CD4-positive, alpha-beta T cell treated with Interleukin-6 for 4 hours (primary cell): Measurements from ENCODE around the gene ABCG1.

ENCODE experiments used
- DNase-seq: peaks from one replicate; pipeline ENCODE4 v3.0.0-alpha.2; 2020; ENCODE audit warnings: mixed read lengths

Gene ABCG1

DNA sequence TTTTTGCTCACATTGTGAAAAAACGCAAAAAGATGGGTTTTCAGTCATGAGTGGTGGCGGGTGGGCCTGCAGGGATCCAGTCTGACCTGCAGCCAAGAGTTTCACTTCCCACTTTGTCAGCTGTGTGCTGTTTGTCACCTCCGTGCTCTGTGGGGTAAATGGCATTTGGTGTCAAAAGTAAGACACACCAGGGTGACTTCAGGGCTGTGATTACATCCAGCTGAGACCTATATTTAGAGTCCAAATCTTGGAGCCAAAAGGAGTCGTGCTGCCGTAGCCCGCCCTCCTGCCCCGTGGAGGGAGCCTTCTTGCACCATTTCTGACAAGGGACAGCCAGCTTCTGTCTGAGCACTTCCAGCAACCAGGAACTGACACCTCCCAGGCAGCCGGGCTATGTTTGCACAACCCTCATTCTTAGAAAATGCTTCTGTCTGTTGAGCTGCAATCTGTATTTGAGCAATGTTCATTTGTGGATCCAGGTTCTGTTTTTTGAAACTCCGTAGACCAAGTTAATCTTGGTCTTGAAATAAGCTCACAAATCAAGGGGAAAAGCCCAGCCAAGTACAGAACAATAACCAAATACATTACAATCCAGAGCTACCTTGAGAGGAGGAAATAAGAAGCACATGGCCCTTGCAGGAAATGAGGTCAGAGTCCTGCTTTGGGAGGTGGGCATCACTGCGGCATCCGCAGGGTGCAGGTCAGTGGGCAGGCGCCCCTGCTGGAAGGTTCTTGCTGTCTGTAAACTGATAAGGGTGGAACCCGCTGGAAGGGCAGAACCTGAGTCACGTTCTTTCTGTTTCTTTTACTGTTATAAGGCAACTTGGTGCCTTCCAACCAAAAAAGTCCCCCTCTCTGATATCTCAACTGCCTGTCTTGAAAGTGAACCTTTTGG lies 14.4 kb downstream of the ABCG1 start:
- DNase-seq, result peak; percentile 77

DNA sequence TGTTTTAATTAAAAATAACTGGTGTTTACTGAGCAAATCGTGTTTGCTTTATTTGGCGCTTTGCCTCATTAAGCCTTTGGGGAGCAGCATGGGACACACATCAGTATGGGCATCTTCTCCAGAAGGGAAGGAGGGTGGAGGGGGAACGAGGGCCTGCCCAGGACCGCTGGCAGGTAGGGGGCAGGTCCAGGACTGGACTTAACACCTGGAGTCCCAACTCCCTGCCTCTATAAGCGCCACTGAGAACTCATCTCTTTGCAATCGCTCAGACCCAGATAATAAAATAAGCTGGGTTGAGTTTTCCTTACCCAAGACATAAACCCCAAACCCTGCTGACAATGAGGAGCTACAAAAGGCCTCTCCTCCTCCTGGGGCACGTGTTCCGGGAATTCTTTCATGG lies 15.1 kb downstream of the ABCG1 start:
- DNase-seq, result no peak

DNA sequence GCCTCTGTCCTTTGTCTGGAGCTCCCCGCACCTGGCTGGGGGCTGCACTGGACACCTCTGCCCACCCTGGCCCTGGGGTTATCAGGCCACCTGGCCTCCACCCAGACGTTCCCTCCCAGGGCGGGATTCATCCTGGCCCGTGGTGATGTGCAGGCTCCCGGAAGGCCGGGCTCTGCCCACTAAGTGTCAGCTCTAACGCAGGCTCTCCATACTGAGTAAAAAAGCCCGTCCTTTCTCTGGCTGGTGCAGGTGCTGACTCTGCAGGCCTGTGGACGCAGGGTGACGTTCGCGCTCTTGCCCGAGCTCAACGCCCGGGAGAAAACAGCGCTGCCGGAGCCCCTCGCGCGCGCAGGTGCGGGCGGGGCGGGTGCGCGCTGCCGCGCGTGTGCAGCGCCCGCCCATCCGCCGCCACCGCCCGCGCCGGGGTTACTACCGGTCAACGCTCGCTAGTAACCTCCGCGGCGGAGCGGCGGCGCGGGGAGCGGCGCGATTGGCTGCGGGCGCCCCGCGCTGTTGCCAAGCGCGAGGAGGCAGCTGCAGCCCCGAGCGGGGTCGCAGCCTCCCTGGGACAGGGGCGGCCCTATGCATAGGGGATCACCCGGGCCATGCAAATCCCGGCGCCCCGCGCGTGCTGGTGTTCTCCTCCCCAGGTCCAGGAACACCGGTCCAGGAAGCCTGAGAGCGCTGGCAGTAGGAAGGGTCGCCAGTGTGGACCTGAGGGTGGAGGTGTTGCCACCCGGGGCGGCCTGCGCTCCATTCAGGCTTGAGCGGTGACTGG lies 15.7 kb downstream of the ABCG1 start:
- peak; percentile 81 for DNase-seq

DNA sequence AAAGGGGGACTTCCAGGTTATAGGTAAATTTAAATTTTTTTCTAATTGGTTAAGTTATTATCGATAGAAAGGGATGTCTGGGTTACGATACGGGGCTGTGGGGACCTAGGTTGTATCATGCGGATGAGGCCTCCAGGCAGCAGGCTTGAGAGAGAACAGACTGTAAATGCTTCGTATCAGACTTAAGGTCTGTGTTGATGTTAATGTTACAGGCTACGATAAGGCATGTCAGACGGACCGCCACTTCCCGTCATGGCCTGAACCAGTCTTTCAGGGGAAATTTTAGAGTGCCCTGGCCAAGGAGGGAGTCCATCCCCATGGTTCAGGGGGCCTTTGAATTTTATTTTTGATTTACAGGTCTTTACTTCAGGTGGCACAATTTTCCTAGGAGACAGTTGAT lies 16.7 kb downstream of the ABCG1 start:
- no peak for DNase-seq

DNA sequence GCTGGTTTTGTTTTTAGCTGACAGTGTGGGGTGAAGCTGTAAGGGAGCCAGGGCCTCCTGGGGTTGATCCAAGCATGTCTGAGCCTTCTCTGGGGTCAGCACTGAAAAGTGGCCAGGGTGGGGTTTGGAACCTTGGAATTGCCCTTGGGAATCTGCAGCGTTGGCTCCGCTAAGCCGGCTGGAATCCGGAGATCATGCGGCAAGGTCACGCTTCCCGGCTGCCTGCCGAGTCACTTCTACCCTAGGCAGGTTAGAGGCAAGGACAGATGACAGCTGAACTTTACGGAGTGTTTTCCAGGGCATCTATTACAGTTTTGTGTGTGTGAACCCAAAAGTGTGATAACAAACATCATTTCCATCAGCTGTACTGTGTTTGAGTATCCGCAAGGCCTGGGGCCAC lies 17.1 kb downstream of the ABCG1 start:
- DNase-seq, result no peak

DNA sequence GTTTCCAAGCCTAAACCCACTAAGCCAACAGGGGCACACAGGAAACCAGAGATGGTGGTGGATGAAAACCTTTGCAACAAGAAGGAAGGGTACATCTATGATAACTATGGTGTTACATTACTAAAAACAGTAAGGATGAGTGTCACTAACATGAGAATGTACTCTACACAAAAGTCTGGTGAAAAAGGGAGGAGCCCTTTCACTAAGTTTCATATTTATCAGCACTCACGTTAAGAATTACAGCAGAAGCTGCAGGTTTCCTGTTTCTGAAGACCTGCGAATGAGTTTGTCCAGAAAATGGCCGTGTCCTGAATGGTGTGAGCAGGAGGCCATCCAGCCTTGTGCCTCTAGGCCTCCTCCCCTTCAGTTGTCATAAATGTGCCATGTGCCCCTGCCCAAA lies 17.8 kb downstream of the ABCG1 start:
- no peak for DNase-seq

DNA sequence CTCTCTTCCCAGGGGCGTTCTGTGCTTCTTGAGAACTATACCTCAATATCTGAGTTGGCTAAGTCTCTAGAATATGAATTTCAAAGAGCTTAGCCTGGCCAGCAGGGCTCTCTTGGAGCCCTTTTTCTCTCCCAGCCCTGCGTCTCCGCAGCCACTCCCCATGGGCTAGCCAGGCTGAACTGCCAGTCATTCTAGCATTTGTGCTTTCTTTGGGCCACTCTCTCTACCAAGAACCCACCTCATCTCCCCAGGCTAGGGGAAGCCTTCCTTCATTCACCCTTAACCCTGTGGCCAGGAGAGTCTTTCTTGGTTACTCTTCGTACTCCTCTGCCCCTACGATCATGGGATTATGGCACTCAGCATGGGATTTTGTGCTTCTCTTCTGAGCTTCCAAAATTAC lies 18.2 kb downstream of the ABCG1 start:
- no peak for DNase-seq

DNA sequence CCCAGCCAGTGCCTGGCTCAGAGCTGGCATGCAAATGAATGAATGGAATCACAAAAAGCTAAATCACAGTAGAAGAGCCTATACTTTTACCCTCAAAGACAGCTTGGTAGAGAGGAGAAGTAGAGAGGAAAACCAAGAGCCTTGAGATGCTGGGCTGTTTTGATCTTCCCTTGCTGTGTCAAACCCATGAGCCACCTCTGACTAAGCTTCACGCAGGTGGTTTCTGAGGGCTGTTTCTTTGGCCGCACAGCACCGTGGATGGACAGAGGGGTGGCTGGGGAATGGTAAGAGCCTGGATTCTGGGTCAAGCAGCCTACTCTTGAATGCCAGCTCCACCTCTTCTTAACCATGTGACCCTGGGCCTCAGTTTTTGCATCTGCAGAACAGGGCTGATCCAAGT lies 18.6 kb downstream of the ABCG1 start:
- DNase-seq, result peak; percentile 53

DNA sequence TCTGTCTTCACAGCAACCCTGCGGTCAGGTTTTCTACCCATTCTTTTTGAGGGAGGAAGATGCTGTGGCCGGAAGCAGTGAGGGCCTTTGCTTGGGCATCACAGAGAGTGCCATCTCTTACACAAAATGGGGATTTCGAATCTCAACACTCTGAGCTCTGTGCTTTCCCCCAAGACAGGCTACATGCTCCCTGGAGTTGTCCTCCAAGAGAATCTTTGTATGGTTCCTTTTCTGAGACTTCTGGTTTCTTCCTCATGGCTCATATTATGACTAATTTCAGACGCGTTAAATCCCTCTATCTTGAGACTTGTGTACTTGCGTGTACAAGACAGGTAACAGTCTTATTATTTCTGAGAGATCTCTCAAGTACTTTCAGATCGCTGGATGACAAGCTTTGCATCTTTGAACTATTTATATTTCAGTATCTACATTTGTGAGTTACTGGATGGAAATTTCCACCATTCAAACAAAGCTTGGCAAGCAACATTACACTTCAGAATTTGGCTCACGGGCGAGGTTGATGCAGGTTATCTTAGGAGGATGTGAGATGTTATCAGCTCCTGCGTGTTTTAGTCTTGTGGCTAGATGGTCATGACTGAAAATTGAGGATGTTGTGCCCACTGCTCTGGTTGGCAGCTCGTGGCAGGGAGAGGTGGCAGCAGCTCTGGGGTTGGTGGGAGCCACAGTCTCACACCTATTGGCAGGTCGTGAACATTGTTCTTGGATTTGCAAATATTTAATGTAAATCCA lies 19.4 kb downstream of the ABCG1 start:
- DNase-seq, result peak; percentile 59

DNA sequence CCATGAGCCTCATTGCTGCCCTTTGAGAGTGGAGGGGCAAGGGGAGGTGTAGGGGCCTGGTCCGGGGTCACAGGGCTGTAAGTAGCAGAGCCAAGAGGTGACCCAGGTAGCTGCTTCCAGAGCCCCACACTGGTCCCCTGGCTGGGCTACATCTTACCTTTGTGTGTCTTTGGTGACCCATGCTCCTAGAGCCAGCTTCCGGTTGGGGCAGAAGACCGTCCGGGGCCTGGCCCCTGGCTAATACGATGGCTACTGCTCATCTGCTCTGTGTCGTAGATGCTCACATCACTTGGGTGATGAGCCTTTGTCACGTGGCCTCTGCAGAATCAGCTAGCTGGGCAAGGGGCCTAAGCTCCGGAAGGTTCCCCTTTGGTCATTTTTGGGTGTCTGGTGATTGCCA lies 20.6 kb downstream of the ABCG1 start:
- DNase-seq, result no peak

DNA sequence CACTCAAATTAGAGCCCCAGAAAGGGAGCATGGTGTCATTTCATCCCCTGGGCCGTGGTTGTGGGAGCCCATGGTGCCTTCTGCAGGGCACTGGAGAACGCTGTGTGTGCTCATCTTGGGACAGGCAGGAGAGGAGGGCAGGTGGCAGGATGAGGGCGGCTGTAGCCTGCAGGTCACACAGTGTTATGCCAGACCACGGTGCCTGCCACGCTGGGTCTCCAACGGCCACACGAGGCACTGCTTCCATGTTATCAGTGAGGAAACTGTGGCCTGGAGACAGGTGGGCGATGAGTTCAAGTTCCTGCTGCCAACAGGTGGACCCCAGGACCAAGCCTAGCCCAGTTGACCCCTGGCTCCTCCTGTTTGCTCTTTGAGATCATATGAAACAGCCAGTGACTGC lies 21.0 kb downstream of the ABCG1 start:
- DNase-seq, result no peak

DNA sequence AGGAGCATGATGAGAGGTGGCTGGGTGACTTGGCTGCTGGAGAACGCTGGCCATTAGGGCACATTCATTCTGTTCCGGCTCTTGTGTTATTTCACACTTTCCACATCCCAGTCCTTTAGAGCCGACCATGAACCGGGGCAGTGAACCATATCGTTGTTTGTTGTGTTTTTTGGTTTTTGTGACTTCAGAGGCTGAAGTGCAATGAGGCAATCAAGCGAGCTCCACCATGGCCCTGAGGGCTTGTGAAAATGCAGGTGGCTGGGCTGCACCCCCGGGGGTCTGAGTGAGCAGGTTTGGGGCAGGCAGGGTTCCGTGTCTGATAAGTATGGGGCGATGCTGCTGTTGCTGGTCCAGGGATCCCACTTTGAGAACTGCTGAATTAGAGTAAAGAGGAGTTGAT lies 23.7 kb downstream of the ABCG1 start:
- no peak for DNase-seq

DNA sequence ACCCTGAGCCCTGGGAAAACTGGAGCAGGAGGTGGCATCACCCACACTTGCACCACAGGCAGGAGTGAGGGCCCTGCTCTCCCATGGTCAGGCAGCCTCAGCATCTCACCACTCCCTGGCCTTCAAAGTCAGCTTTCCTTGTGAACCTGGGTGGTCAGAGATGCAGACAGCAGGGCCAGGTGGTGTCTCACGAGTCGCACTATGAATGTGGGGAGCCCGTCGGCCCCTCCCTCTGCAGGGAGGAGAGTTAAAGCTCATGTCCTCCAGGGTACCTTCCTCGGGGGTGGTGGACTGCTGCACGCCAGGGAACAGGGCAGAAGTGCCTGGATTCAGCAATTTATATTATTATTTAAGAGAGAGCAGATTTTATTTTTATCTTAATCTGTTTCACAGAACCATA lies 24.1 kb downstream of the ABCG1 start:
- no peak for DNase-seq

DNA sequence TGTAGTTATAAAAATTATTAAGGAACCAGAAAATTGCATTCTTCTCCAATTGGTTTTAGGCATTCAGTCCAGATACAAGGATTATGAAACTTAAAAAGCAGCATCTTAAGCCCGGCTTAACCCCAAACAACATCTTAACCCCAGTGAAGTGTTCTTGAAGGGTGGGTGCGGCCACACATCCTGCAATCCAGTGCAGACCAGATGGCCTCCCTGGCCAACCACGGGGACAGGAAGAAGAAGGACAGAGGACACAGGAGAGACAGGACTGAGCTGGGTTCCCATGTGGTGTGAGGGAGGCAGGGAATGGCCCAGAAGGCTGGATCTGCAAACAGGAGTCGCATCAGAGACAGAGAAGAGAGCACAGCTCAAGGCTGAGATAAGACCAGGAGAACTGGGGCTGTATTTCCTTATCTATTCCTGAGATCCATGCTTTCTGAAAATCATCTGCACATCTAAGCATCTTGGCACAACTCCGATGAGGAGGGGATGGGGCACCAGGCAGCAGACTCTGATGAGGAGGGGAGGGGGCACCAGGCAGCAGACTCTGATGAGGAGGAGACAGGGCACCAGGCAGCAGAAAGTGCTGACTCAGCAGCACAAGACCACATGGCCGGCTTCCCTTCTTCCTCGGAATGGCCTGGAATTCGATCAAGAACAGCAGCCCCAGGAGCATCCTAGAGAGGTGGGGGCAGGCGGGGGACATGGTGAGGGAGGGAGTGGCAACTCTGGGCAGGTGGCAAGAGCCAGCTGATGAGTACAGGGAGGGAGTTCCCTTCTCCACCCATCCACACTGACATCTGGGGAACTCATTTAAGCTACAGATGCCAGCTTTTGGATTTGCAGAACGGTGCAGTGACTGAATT lies 26.6 kb downstream of the ABCG1 start:
- no peak for DNase-seq

DNA sequence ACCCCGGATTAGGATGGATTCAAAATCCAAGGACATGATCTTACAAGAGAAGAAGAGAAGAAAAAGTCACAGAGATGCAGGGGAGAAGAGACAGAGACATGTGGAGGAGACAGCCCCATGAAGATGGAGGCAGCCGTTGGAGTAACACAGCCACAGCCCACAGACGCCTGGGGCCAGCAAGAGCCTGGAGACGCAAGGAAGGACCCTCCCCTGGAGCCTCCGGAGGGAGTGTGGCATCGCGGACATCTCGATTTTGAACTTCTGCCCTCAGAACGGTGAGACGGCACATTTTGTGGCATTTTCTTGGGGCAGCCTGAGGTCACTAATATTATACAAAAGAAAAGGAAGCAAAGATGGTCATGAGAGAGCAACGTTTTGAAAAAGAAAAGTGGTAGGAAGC lies 28.8 kb downstream of the ABCG1 start:
- no peak for DNase-seq

DNA sequence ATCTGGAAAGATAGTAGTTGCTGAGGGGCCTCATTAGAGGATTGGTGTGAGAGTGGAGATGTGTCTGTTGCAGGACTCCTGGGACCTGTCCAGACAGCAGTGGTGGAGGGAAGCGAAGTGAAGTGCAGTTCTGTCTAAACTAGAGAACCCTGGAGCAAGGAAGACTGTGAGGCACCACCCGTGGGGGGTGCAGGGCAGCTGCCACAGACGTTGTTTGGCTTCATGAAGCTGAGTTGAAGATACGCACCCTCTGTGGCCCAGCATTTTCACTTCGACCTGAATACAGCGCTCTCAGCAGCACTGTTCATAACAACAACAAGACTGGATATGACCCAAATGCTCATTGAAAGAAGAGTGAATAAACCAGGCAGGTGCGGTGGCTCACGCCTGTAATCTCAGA lies 29.3 kb downstream of the ABCG1 start:
- no peak for DNase-seq

DNA sequence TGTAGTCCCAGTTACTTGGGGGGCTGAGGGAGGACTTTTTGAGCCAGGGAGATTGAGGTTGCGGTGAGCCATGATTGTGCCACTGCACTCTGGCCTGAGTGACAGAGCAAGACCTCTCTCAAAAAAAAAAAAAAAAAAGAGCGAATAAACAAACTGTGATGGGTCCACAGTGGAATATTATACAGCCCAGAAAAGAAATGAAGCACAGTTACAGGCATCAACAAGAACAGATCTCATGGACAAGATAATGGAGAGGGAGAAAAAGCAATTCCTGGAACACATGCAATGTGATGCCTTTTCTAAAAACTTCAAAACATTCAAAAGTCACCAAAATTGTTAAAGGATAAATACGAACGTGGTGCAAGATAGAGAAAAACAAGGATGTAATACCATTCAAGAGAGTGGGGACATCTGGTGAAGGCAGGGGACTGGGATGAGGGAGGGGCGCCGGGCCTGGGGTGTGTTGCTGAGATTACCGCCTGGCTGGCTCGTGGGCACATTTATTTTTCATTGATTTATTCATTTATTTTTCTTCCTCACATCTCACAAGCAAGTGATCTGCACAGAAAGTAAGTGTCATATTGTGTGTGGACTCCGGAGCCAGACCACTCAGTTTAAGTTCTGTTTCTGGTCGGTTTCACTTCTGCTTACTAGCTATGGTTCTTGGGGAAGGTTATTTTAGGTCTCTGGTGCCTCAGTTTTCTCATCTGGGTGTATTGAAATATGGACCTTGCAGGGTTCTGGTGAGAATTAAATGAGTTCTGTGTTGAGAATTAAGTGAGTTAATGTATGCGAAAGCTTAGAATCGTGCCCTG lies 30.1 kb downstream of the ABCG1 start:
- DNase-seq, result no peak

DNA sequence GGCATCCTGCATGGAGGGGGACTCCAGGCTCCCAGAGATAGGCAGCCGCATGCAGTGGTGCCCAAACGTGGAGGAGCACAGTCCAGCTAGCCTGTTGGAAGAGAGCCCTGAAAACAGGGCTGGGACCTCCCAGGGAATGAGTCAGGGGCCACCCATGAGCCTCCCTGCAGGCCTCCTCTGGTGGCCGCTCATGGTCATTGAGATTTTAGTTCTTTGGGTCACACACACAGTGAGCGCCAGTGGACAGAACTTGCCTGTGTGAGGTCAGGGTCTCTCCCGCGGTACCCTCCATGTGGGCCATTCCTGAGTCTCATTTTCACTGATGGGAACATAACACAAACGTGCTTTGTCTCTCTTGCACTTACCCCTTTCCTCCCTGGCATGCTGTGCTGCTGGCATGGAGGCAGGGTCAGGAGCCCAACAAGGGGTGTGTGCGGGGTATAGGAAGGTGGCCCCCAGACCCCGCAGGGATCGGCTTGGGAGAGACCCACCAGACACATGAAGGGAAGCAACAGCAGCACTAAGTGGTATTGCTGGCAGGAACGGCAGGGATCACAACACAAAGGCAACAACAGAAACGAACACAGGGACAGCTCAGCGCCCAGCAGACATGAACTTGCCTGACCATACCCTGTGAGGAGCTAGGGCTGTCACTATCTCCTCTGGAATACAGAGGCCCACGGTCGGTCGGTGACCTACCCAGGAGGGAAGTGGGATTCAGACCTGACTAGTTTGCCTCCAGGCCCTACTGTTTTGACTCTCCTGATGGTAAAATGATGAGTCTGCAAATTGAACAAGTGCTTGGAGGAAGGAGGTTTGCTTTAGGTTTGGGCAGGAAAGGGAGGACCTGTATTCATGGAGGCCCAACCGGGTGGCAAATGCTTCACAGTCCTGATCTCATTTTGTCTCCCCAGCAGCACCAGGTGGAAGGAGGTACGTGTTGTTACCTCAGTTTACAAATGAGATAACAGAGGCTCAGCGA lies 31.8 kb downstream of the ABCG1 start:
- DNase-seq, result no peak

DNA sequence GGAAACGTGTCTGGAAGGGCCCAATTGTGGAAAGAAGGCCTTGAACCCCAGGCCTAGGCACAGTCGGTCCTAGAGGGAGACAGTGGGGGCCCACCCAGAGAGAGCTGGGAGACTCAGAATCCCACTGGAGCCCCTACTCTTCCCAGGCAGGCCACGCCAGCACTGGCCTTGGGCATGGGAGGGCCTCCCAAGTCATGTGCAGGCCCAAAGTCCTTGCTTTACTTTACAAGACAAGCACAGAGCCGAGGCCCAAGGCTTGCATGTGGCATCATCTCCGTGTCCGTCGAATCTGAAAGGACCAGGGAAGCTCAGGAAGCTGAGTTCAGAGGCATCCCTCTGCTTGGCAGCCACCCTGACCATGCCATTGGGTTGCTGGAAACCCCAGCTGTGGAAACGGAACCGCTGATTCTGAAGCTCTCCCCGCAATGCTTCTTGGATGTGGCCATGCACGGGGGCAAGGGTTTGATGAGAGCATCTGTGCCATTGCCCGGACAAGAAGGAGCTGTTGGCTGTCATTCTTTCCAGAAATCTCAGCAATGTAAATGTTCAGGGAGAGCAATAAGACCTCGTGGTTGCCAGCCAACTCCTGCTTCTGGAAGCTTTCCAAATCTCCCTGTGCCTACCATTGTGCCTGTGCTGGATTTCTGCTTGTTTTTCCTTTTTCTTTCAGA lies 32.8 kb downstream of the ABCG1 start:
- DNase-seq, result no peak

DNA sequence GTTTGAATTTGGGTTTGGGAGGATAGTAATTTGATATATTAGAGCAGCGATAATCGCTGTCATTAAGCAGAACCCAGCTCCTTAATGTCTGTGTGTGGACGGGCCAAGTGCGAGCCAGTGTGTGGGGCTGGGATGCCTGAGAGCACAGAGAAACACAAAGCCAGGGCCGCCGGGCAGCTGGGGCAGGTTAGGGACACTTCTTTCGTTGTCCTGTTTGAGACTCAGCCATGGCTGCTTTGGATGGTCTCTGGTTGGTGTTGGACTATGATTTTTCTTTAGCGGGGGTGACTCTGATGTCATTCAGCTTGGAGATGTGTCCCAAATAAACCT lies 33.4 kb downstream of the ABCG1 start:
- DNase-seq, result no peak
